Measurements from ENCODE around the gene DTNB. TPM values are rescaled to one million over a fixed set of nuclear protein-coding genes. Genes with fewer than 3 reads are reported as not detected.

The DTNB gene
- total RNA-seq, 1 donor from 2014 or later: 28.9 TPM

DNA sequence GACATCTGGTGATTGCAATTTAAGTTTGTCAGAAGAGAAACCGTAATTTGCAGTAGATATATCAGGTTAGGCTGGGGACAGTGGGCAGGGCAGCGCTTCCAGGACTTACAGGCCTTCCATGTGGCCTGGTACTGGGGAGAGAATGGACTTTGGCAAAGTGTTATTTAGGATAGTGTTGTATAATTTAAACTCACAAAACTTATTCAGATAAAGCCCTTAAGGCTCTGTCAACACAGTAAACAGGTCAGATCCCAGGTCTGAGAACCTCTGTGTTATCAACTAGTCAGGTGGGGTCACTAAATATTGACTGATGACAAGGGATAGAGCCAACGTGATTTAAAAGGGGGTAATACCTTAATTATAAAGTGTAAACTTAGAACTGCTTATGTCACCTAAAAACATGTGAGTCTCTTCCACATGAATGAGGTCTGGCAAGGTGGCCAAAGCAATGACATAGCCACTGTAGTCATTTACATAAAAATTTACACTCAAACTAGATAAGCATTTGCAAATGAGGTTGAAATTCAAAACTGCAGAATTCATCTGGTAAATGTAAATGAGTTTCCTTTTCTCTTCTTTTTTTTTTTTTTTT, 251.5 kb downstream of the DTNB start:
- intact Hi-C loops (cut with micrococcal nuclease): loop anchor here (2.0 to 5.0 kb wide), 4 partner anchors 21 to 255 kb away; partner anchors contain the start of gene POMC
- Mint-ChIP-seq H3K27me3 (no peaks in the 10 kb centered on the region), H3K9me3 (peaks cover 6% of the 10 kb centered on the region), H3K4me1 (peaks cover 94% of the 10 kb centered on the region), H3K36me3 (ENCODE audit: low read depth) (peaks cover 34% of the 10 kb centered on the region), H3K4me3 (peak overlapping the region; percentile 93), H3K27ac (peak overlapping the region; percentile 95)
- ATAC-seq (ENCODE audit: low read depth) (peak; percentile 21), DNase-seq (no peak)
- ChIA-PET POLR2A (interaction anchor here (1.0 to 6.7 kb wide), 7 partner anchors 9 to 260 kb away, joined by 3 to 214 read pairs (median 88); no protein-coding TSS in a partner anchor), CTCF (interaction anchor here (5.1 kb wide), 1 partner anchor 60 kb away, joined by 45 read pairs; no protein-coding TSS in a partner anchor)
- TF ChIP-seq, protein P1, sequence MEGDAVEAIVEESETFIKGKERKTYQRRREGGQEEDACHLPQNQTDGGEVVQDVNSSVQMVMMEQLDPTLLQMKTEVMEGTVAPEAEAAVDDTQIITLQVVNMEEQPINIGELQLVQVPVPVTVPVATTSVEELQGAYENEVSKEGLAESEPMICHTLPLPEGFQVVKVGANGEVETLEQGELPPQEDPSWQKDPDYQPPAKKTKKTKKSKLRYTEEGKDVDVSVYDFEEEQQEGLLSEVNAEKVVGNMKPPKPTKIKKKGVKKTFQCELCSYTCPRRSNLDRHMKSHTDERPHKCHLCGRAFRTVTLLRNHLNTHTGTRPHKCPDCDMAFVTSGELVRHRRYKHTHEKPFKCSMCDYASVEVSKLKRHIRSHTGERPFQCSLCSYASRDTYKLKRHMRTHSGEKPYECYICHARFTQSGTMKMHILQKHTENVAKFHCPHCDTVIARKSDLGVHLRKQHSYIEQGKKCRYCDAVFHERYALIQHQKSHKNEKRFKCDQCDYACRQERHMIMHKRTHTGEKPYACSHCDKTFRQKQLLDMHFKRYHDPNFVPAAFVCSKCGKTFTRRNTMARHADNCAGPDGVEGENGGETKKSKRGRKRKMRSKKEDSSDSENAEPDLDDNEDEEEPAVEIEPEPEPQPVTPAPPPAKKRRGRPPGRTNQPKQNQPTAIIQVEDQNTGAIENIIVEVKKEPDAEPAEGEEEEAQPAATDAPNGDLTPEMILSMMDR (IDR thresholded peaks at IDR 0.05): no peak

DNA sequence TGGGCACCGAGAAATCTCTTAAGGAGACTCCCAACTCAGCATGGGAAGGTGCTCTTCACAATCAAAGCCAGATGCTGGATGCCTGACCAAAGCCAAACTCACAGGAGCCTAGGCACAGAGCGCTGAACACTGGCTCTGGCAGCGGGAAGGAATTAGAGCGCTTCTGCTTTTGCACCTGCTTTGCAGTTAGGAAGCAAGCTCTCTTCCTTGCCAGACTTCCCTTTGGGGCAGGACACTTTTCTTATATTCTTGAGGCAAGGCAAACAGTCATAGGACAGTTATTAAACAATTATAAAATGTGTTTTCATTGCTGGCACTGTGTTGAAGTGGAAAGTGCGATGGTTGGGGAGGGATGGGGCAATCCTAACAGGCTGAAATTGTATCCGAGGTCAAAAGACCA, 252.1 kb downstream of the DTNB start:
- peak overlapping the region; percentile 93 for H3K4me3 Mint-ChIP-seq
- intact Hi-C loops (cut with micrococcal nuclease): loop anchor here (2.0 to 5.0 kb wide), 3 partner anchors 78 to 254 kb away; partner anchors contain the start of gene POMC

DNA sequence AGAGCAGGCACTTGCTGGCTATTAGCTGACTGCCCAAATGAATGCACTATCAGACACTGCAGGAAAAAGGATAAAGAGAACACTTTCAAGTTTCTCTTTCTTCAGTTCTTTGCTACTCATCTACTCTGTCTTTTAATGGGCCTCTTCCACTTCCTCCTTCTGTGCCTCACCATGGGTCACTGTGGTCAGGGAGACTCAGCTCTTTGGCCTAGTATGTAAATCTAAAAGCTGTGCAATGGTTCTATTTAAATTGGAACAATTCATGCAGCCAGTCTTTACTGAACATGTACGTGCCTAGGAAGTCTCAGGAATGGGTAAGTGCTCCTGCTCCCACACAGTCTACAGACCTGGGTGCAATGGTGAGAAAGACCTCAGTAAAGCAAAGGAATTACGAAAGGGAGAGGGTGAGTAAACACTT, 252.5 kb downstream of the DTNB start:
- DNase-seq (no peak), ATAC-seq (ENCODE audit: low read depth) (peak; percentile 29)
- Mint-ChIP-seq H3K9me3 (peaks cover 6% of the 10 kb centered on the region), H3K4me3 (peak overlapping the region; percentile 93), H3K27me3 (no peaks in the 10 kb centered on the region), H3K36me3 (ENCODE audit: low read depth) (peaks cover 26% of the 10 kb centered on the region), H3K4me1 (peaks cover 97% of the 10 kb centered on the region), H3K27ac (peak overlapping the region; percentile 95)
- ChIA-PET CTCF (interaction anchor here (1.0 to 5.1 kb wide), 5 partner anchors 10 to 112 kb away, joined by 3 to 45 read pairs (median 15); no protein-coding TSS in a partner anchor), POLR2A (interaction anchor here (0.7 to 6.7 kb wide), 16 partner anchors 8 to 259 kb away, joined by 3 to 214 read pairs (median 7); no protein-coding TSS in a partner anchor)
- intact Hi-C loops (cut with micrococcal nuclease): loop anchor here (2.0 to 5.0 kb wide), 3 partner anchors 78 to 254 kb away; partner anchors contain the start of gene POMC
- TF ChIP-seq, protein P1 (IDR thresholded peaks at IDR 0.05): no peak

More for the DNA sequence above, 252.1 kb downstream of the DTNB start:
- Mint-ChIP-seq H3K27ac (peak overlapping the region; percentile 95), H3K27me3 (no peaks in the 10 kb centered on the region), H3K4me1 (peaks cover 97% of the 10 kb centered on the region), H3K9me3 (peaks cover 6% of the 10 kb centered on the region), H3K36me3 (ENCODE audit: low read depth) (peaks cover 30% of the 10 kb centered on the region)
- ATAC-seq (ENCODE audit: low read depth) (no peak), DNase-seq (no peak)
- TF ChIP-seq, protein P1 (IDR thresholded peaks at IDR 0.05): no peak
- ChIA-PET CTCF (interaction anchor here (1.0 to 5.1 kb wide), 4 partner anchors 11 to 112 kb away, joined by 3 to 45 read pairs (median 24); no protein-coding TSS in a partner anchor), POLR2A (interaction anchor here (0.9 to 6.7 kb wide), 14 partner anchors 9 to 259 kb away, joined by 3 to 214 read pairs (median 8); no protein-coding TSS in a partner anchor)

DNA sequence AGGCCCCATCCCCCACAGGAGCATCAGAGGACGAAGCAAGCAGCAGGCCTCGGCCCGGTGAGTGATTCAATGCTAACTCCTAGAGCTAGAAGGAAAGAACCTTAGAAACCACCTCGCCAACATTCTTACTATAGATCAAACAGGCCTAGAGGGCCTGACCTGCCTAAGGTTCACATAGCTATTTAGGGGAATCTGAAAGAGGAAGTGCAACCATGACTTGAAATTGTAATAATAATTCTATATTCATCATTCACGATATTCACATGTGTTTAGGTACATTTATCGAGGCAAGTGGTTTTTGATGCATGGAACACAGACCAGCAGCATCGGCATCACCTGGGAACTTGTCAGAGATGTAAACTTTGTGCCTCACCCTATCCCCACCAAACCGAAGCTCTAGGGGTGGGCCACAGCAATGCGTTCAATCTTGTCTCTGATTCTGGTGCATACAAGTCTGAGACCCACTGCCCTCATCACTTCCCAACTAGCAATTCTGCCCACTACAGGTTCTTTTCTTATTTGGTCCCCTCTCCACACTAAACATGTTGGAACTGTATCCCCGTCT, 253.6 kb downstream of the DTNB start:
- intact Hi-C loops (cut with micrococcal nuclease): loop anchor here (1.0 to 5.0 kb wide), 11 partner anchors 9 to 252 kb away; partner anchors contain the start of gene POMC
- Mint-ChIP-seq H3K4me1 (peaks cover 91% of the 10 kb centered on the region), H3K9me3 (peaks cover 6% of the 10 kb centered on the region), H3K27ac (peak overlapping the region; percentile 95), H3K36me3 (ENCODE audit: low read depth) (peaks cover 16% of the 10 kb centered on the region), H3K4me3 (peak overlapping the region; percentile 93), H3K27me3 (no peaks in the 10 kb centered on the region)
- no peak for DNase-seq
- TF ChIP-seq, protein P1 (IDR thresholded peaks at IDR 0.05): no peak
- ChIA-PET POLR2A (interaction anchor here (0.7 to 6.7 kb wide), 28 partner anchors 11 to 842 kb away, joined by 3 to 214 read pairs (median 5); partner anchors contain the start of genes ASXL2 and DNMT3A), CTCF (interaction anchor here (0.5 to 5.1 kb wide), 11 partner anchors 9 to 101 kb away, joined by 3 to 45 read pairs (median 3); no protein-coding TSS in a partner anchor)
- peak; percentile 73 for ATAC-seq (ENCODE audit: low read depth)

Data from activated B cell treated with CpG ODN at 0.5 μM for 24 hours (primary cell).